ENCODE measurements around the gene JAK1. TPM values are rescaled to one million over a fixed set of nuclear protein-coding genes. Genes with fewer than 3 reads are reported as not detected.

JAK1 gene
- total and polyA plus RNA-seq, 9 of the 15 experiments (the other 6 are each of a cell fraction or from before 2014, with no cell fraction given) = 9.7 to 44.1 (median 42.5) TPM

DNA sequence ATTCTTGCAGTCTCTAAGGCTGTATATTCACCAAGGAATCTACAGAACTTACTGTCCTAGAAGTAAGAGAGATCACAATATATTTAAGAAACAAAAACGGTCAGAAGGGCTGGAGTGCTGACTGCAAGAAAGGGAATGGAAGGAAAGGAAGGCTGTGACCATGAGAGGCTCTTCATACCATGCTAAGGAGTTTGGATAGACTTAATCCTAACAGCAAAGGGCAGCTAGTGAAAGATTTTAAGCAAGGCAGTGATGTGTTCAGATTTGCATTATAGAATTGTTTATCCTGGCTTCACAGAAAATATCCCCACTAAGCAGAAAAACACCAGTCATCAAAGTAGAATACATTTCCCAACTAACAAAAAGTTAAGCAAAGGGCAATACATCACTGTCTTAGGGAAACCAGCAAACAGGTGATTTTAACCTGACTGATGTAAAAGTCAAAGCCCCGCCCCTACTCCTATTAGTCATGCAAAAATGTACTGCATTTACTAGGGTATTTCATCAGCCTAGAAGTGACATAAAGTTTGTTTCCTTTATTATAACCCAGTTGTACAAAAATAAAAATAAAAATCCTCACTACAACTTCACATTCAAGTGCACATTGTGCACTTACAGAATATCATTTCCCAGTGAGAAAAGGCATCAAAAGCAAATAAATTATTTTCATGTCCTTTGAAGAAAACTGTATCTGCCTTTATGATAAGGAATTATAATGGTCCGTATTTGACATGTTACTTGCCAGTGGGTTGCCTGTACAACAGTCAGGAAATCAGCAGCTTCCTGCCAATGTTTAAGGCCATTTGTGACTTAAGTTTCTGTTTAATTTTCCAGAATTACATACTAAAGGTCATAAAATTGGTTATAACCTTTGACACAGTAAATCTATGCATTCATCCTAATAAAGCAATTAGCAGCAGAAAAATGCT lies 17.2 kb downstream of the JAK1 start (continued):
- TF ChIP-seq RBM25 (IDR thresholded peaks at IDR 0.05; ENCODE audit: low read depth, low read length, severe bottlenecking) (no peak), SIX5 (IDR thresholded peaks at IDR 0.05; ENCODE audit: borderline replicate concordance in 1 of 2, insufficient read depth in 1 of 2, low read depth in 1 of 2, low read length in 2 of 2) (no peak), KLF1 (tag; IDR thresholded peaks at IDR 0.05) (no peak), HSF4 (CRISPR knock-in tag; IDR thresholded peaks at IDR 0.05; ENCODE audit: borderline replicate concordance) (no peak), ZNF384 (IDR thresholded peaks at IDR 0.05; ENCODE audit: low read depth, low read length) (no peak), ZNF311 (CRISPR knock-in tag; IDR thresholded peaks at IDR 0.05) (no peak), ZNF764 (CRISPR knock-in tag; IDR thresholded peaks at IDR 0.05; ENCODE audit: low read depth) (no peak), NUFIP1 (IDR thresholded peaks at IDR 0.05; ENCODE audit: partially characterized antibody) (no peak)
- TF ChIP-seq, protein P1, sequence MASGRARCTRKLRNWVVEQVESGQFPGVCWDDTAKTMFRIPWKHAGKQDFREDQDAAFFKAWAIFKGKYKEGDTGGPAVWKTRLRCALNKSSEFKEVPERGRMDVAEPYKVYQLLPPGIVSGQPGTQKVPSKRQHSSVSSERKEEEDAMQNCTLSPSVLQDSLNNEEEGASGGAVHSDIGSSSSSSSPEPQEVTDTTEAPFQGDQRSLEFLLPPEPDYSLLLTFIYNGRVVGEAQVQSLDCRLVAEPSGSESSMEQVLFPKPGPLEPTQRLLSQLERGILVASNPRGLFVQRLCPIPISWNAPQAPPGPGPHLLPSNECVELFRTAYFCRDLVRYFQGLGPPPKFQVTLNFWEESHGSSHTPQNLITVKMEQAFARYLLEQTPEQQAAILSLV (tag; IDR thresholded peaks at IDR 0.05) = 0 out of 2 replicates have a peak, but pooled peaks have one; percentile 17
- TF ChIP-seq, protein P2, sequence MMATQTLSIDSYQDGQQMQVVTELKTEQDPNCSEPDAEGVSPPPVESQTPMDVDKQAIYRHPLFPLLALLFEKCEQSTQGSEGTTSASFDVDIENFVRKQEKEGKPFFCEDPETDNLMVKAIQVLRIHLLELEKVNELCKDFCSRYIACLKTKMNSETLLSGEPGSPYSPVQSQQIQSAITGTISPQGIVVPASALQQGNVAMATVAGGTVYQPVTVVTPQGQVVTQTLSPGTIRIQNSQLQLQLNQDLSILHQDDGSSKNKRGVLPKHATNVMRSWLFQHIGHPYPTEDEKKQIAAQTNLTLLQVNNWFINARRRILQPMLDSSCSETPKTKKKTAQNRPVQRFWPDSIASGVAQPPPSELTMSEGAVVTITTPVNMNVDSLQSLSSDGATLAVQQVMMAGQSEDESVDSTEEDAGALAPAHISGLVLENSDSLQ (IDR thresholded peaks at IDR 0.05) = peak; percentile 95
- TF ChIP-seq, protein P3, sequence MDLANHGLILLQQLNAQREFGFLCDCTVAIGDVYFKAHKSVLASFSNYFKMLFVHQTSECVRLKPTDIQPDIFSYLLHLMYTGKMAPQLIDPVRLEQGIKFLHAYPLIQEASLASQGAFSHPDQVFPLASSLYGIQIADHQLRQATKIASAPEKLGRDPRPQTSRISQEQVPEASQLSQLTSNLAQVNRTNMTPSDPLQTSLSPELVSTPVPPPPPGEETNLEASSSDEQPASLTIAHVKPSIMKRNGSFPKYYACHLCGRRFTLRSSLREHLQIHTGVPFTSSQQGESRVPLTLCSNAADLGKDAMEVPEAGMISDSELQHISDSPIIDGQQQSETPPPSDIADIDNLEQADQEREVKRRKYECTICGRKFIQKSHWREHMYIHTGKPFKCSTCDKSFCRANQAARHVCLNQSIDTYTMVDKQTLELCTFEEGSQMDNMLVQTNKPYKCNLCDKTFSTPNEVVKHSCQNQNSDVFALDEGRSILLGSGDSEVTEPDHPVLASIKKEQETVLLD (IDR thresholded peaks at IDR 0.05) = no peak
- TF ChIP-seq, protein P4, sequence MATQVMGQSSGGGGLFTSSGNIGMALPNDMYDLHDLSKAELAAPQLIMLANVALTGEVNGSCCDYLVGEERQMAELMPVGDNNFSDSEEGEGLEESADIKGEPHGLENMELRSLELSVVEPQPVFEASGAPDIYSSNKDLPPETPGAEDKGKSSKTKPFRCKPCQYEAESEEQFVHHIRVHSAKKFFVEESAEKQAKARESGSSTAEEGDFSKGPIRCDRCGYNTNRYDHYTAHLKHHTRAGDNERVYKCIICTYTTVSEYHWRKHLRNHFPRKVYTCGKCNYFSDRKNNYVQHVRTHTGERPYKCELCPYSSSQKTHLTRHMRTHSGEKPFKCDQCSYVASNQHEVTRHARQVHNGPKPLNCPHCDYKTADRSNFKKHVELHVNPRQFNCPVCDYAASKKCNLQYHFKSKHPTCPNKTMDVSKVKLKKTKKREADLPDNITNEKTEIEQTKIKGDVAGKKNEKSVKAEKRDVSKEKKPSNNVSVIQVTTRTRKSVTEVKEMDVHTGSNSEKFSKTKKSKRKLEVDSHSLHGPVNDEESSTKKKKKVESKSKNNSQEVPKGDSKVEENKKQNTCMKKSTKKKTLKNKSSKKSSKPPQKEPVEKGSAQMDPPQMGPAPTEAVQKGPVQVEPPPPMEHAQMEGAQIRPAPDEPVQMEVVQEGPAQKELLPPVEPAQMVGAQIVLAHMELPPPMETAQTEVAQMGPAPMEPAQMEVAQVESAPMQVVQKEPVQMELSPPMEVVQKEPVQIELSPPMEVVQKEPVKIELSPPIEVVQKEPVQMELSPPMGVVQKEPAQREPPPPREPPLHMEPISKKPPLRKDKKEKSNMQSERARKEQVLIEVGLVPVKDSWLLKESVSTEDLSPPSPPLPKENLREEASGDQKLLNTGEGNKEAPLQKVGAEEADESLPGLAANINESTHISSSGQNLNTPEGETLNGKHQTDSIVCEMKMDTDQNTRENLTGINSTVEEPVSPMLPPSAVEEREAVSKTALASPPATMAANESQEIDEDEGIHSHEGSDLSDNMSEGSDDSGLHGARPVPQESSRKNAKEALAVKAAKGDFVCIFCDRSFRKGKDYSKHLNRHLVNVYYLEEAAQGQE (IDR thresholded peaks at IDR 0.05; ENCODE audit: borderline replicate concordance) = no peak
- TF ChIP-seq, protein P4 (CRISPR knock-in tag; IDR thresholded peaks at IDR 0.05; ENCODE audit: low read depth) = no peak

All from K562 (cell line).